Nephron (organoid): ENCODE results near the gene OR7C1.

ENCODE experiments used
- H3K27ac Mint-ChIP-seq, 3 experiments: 2 replicates each; pipeline ENCODE4 v1.8.0; 2020; ENCODE audit warnings: mixed read lengths in 3 of 3, mild to moderate bottlenecking in 2 of 3, moderate library complexity in 1 of 3
- H3K27me3 Mint-ChIP-seq: 2 replicates; pipeline ENCODE4 v1.8.0; 2021; ENCODE audit warnings: low read depth, mild to moderate bottlenecking, moderate library complexity, mixed read lengths
- H3K36me3 Mint-ChIP-seq: 2 replicates; pipeline ENCODE4 v1.8.0; 2020; ENCODE audit warnings: low read depth, mixed read lengths
- H3K4me1 Mint-ChIP-seq: 2 replicates; pipeline ENCODE4 v1.8.0; 2020; ENCODE audit warnings: mixed read lengths
- H3K4me3 Mint-ChIP-seq, 3 experiments: 2 replicates each; pipeline ENCODE4 v1.8.0; 2020; ENCODE audit warnings: mild to moderate bottlenecking in 3 of 3, mixed read lengths in 3 of 3, moderate library complexity in 2 of 3
- H3K9me3 Mint-ChIP-seq: 2 replicates; pipeline ENCODE4 v1.8.0; 2020; ENCODE audit warnings: mixed read lengths
- TF ChIP-seq, protein P1 (sequence below), 3 experiments: fragments of 200-600 bp; sonication (generic); IDR thresholded peaks; one replicate each; pipeline ENCODE4 v1.5.0; 2021; ENCODE audit warnings: antibody characterized with exemption in 3 of 3; ENCODE audit not compliant: unreplicated experiment in 3 of 3

Gene OR7C1

DNA sequence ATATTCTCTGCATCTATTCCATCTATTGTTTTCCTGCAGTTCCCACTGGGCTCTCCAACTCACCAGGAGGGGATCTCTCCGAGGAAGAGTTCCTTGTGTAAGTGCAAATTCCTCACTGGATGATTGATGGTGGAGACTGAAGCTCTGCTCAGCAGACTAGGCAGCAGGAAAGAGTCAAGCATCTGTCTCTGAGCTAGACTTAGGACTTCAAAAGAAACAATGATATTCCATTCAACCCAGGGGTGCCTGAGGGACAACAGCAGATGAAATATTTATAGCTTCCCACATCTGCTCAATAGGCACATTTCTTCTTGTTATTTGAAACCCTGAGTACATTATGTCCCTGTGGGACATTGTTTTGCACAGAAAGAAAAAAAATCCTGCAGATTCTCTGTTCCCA is at the start of gene OR7C1, which contains the start of gene OR7A5:
Gene OR7C1 (minus strand): TSS at position 175 of the 400 bp plus-strand sequence. CDS start 35,049 bp downstream, outside the sequence.
Gene OR7A5 (minus strand): TSS at position 175 of the 400 bp plus-strand sequence. CDS start 6,944 bp downstream, outside the sequence.
- peaks cover 18% of the 10 kb centered on the region for H3K9me3 Mint-ChIP-seq
- H3K4me3 Mint-ChIP-seq, result peak within 1 kb of the TSS in 2 of 3 experiments; percentile 69 to 80
- H3K4me1 Mint-ChIP-seq, result peaks cover 20% of the 10 kb centered on the region
- H3K36me3 Mint-ChIP-seq, result no peaks in the 10 kb centered on the region
- TF ChIP-seq, protein P1, sequence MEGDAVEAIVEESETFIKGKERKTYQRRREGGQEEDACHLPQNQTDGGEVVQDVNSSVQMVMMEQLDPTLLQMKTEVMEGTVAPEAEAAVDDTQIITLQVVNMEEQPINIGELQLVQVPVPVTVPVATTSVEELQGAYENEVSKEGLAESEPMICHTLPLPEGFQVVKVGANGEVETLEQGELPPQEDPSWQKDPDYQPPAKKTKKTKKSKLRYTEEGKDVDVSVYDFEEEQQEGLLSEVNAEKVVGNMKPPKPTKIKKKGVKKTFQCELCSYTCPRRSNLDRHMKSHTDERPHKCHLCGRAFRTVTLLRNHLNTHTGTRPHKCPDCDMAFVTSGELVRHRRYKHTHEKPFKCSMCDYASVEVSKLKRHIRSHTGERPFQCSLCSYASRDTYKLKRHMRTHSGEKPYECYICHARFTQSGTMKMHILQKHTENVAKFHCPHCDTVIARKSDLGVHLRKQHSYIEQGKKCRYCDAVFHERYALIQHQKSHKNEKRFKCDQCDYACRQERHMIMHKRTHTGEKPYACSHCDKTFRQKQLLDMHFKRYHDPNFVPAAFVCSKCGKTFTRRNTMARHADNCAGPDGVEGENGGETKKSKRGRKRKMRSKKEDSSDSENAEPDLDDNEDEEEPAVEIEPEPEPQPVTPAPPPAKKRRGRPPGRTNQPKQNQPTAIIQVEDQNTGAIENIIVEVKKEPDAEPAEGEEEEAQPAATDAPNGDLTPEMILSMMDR (IDR thresholded peaks at IDR 0.05; ENCODE audit: unreplicated experiment in 3 of 3), result no peak
- peak within 1 kb of the TSS; percentile 58 to 76 (median 69) for H3K27ac Mint-ChIP-seq
- no peaks in the 10 kb centered on the region for H3K27me3 Mint-ChIP-seq

DNA sequence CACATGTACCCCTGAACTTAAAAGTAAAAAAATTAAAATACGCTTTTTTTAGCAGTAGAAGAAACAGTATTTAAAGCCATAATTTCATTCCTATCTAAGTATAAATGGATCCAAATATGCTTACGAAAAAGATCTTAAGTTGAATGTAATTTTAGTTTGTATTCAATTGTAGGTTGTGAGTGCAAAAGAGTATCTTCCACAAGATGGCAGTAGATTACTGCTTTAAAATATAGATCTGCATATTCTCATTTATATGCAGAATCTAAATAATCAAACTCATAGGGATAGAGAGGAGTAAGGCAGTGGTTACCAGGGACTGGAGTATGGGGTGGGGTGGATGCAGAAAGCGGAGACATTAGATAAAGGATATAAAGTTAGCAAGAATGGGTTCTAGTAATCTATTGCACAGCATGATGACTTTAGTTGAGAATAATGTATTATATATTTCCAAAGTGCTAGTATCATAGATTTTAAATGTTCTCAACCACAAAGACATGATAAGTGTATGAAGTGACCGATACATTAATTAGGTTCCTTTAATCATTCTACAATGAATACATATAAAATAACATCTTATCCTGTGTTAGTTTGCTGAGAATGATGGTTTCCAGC is 36.7 kb upstream of the OR7C1 start:
- Mint-ChIP-seq H3K4me1 (no peaks in the 10 kb centered on the region), H3K36me3 (no peaks in the 10 kb centered on the region), H3K27me3 (peaks cover 10% of the 10 kb centered on the region), H3K9me3 (peaks cover 7% of the 10 kb centered on the region), H3K27ac (no peak overlapping the region), H3K4me3 (no peak overlapping the region)
- TF ChIP-seq, protein P1 (IDR thresholded peaks at IDR 0.05; ENCODE audit: unreplicated experiment in 3 of 3), result peak in 2 of 3 experiments; percentile 38

DNA sequence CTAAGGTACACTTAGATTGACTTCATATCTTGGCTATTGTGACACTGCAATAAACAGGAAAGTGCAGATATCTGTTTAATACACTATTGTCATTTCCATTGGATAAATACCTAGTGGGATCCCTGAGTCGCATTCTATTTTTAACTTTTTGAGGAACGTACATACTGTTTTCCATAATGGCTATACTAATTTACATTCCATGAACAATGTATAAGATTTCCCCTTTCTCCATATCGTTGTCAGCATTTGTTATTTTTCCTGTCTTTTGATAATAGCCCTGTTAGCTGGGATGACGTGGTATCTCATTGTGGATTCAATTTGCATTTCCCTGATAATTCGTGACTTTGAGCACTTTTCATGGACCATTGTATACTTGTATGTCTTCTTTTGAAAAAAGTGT is 33.5 kb upstream of the OR7C1 start:
- no peaks in the 10 kb centered on the region for H3K36me3 Mint-ChIP-seq
- TF ChIP-seq, protein P1 (IDR thresholded peaks at IDR 0.05; ENCODE audit: unreplicated experiment in 3 of 3), result no peak
- H3K27ac Mint-ChIP-seq, result no peak overlapping the region
- peaks cover 16% of the 10 kb centered on the region for H3K9me3 Mint-ChIP-seq
- H3K4me3 Mint-ChIP-seq, result no peak overlapping the region
- no peaks in the 10 kb centered on the region for H3K4me1 Mint-ChIP-seq
- peaks cover 16% of the 10 kb centered on the region for H3K27me3 Mint-ChIP-seq

DNA sequence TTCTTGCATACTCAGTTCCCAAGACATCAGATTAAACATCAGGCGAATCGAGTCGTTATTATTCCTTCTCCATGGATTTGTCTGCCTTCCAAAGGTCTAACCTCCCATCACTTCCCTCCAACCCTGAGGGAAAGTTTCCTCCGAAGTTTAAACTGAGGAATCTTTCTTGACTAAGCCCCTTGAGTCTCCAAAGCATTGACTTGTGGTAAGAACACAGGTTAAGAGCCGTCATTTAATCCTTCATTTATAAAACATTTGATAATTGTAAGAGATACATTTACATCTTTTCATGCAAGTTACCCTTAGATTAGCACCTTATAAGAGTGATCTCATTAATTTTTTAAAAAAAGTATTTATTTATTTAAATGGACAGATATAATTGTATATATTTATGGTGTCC is 13.8 kb upstream of the OR7C1 start, which contains the start of gene OR7A10:
Gene OR7A10 (minus strand): TSS at position 101 of the 400 bp plus-strand sequence. CDS start 7,045 bp downstream, outside the sequence.
- peaks cover 13% of the 10 kb centered on the region for H3K27me3 Mint-ChIP-seq
- H3K9me3 Mint-ChIP-seq, result peaks cover 4% of the 10 kb centered on the region
- no peak within 1 kb of the TSS for H3K27ac Mint-ChIP-seq
- no peak within 1 kb of the TSS for H3K4me3 Mint-ChIP-seq
- H3K36me3 Mint-ChIP-seq, result no peaks in the 10 kb centered on the region
- peaks cover 6% of the 10 kb centered on the region for H3K4me1 Mint-ChIP-seq
- TF ChIP-seq, protein P1 (IDR thresholded peaks at IDR 0.05; ENCODE audit: unreplicated experiment in 3 of 3), result no peak

DNA sequence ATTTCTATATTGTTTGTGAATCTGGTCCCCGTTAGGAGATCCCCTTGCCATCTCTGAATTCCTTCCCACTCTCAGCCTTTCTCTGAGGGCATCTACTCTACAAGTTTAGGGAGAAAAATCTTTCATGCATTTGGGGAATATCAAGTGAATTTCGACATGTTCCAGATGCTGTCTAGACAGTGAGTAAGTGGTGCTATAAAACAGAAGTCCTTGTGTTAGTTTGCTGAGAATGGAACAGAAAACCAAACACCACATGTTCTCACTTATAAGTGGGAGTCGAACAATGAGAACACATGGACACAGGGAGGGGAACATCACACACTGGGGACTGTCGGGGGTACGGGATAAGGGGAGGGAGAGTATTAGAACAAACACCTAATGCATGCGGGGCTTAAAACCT is 8.6 kb upstream of the OR7C1 start:
- peaks cover 18% of the 10 kb centered on the region for H3K4me1 Mint-ChIP-seq
- no peak overlapping the region for H3K4me3 Mint-ChIP-seq
- H3K9me3 Mint-ChIP-seq, result peaks cover 10% of the 10 kb centered on the region
- H3K36me3 Mint-ChIP-seq, result no peaks in the 10 kb centered on the region
- TF ChIP-seq, protein P1 (IDR thresholded peaks at IDR 0.05; ENCODE audit: unreplicated experiment in 3 of 3), result no peak
- H3K27ac Mint-ChIP-seq, result peak overlapping the region in 2 of 3 experiments; percentile 36 to 77
- H3K27me3 Mint-ChIP-seq, result peaks cover 4% of the 10 kb centered on the region

DNA sequence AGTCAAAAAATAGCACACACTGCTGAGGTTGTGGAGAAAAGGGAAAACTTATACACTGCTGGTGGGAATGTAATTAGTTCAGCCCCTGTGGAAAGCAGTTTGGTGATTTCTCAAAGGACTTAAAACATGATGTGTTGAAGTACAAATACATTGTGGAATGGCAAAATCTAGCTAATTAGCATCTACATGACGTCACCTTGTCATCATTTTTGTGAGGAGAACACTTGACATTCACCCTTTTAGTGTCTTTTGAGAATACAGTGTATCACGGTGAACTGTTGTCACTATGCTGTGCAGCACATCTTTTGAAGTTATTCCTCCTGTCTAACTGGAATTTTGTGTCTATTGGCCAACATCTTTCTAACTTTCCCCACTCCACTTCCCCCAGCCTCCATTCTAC is 8.2 kb upstream of the OR7C1 start:
- peaks cover 18% of the 10 kb centered on the region for H3K4me1 Mint-ChIP-seq
- peaks cover 10% of the 10 kb centered on the region for H3K9me3 Mint-ChIP-seq
- peak overlapping the region in 2 of 3 experiments; percentile 36 to 77 for H3K27ac Mint-ChIP-seq
- peaks cover 4% of the 10 kb centered on the region for H3K27me3 Mint-ChIP-seq
- H3K4me3 Mint-ChIP-seq, result no peak overlapping the region
- H3K36me3 Mint-ChIP-seq, result no peaks in the 10 kb centered on the region
- TF ChIP-seq, protein P1 (IDR thresholded peaks at IDR 0.05; ENCODE audit: unreplicated experiment in 3 of 3), result no peak
